GM12864 (cell line): Measurements from ENCODE around the gene UFD1.

Experiments
- DNase-seq: peaks from one replicate; pipeline ENCODE4 v3.0.0-alpha.2; 2011; ENCODE audit warnings: low read depth
- H3K4me3 ChIP-seq: 2 replicates; pipeline ENCODE4 v1.5.1; 2011; ENCODE audit warnings: mild to moderate bottlenecking, low read depth, low read length, control low read depth
- TF ChIP-seq, protein P1 (sequence below): IDR thresholded peaks from 2 replicates; pipeline ENCODE4 v1.5.1; 2011; ENCODE audit warnings: low read depth, mild to moderate bottlenecking, moderate library complexity, low read length, control low read depth, inconsistent platforms; ENCODE audit errors: missing control alignments

UFD1 gene

DNA sequence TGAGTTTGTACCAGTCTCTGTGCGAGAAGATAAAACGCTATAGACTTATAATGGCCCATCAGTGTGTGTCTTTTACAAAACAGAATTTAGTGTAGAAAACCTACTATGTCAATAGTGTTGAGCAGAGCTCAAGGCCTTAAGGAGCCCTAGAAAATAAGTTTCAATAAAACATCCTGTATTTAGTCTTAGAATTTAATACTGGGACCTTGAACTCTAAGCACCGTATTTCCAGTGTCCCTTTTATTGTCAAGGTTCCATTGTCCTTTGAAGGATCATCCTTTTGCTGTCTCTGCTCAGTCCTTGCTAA is 17.3 kb upstream of the UFD1 start:
- TF ChIP-seq, protein P1, sequence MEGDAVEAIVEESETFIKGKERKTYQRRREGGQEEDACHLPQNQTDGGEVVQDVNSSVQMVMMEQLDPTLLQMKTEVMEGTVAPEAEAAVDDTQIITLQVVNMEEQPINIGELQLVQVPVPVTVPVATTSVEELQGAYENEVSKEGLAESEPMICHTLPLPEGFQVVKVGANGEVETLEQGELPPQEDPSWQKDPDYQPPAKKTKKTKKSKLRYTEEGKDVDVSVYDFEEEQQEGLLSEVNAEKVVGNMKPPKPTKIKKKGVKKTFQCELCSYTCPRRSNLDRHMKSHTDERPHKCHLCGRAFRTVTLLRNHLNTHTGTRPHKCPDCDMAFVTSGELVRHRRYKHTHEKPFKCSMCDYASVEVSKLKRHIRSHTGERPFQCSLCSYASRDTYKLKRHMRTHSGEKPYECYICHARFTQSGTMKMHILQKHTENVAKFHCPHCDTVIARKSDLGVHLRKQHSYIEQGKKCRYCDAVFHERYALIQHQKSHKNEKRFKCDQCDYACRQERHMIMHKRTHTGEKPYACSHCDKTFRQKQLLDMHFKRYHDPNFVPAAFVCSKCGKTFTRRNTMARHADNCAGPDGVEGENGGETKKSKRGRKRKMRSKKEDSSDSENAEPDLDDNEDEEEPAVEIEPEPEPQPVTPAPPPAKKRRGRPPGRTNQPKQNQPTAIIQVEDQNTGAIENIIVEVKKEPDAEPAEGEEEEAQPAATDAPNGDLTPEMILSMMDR: no peak

DNA sequence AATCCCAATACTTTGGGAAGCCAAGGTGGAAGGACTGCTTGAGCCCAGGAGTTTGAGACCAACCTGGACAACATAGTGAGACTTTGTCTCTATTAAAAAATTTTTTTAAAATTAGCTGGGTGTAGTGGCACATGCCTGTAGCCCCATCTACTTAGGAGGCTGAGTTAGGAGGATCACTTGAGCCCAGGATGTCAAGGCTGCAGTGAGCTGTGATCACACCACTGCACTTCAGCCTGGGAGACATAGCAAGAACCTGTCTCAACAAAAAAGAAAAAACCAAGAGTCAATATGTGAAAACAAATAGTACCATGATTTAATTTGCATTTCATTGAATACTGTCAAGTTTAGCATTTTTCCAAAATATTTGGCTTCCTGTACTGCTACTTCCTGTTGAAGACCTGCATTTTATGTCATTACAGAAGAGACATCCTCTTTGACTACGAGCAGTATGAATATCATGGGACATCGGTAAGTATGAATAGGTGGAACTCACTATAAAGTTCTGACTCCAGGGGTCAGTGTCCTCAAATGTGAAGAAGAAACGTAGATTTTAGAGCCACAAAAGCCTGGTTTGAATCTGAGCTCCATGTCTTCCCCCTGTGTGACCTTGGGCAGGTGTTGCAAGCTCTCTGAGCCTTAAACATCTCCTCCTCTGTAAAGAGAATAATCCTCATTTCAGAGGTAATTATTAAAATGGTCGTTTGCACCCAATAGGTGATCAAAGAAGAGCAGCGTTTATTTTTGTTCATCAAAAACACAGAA is 16.8 kb upstream of the UFD1 start:
- TF ChIP-seq, protein P1: no peak
- DNase-seq: no peak
- H3K4me3 ChIP-seq: no peak overlapping the region

More for the DNA sequence above, 17.3 kb upstream of the UFD1 start:
- H3K4me3 ChIP-seq: no peak overlapping the region
- no peak for DNase-seq

DNA sequence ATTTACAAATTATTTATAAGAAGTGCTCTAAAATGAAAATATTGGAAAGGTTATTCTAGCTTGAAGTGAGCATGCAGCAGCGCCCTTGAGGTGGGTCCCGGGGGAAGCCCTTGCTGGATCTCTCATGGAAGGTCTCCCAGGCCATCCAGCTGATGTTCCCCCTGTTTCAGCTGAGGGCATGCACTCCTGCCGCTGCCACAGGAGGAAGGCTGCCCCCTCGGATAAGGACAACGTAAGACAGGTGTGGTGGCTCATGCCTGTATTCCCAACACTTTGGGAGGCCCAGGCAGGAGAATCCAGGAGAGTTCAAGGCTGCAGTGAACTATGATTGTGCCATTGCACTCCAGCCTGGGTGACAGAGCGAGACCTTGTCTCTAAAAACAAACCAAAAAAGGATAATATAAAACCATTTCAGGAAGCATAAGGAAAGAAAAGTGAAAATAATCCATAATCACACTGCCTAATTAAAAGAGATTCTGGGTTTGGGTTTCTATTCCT is 15.7 kb upstream of the UFD1 start:
- TF ChIP-seq, protein P1: no peak
- DNase-seq: no peak
- H3K4me3 ChIP-seq: no peak overlapping the region

DNA sequence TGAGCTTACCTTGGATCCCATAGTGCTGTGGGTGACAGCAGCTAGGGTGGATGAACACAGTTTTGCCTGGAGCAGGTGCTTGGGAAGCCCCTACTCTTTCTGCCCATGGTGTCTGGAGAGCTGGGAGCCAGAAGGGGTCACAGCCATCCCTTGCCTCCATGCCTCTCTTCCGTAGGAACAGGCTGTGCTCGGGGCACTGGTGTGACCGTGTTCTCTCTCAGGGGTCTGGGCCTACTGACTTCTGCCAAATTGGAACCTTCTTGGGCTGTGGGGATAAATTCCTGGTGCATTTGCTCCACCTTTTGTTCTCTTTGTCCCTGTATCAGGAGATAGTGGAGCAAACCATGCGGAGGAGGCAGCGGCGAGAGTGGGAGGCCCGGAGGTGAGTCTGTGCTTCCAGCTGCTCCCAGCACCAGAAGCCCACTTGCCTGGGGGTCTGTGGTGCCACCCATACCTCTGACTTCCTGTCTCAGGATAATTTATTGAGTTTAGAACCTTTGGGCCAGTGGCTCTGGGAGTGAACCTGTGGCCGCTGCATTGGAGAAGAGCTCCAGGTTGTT is 15.1 kb upstream of the UFD1 start:
- TF ChIP-seq, protein P1: no peak
- no peak for DNase-seq
- H3K4me3 ChIP-seq: no peak overlapping the region

DNA sequence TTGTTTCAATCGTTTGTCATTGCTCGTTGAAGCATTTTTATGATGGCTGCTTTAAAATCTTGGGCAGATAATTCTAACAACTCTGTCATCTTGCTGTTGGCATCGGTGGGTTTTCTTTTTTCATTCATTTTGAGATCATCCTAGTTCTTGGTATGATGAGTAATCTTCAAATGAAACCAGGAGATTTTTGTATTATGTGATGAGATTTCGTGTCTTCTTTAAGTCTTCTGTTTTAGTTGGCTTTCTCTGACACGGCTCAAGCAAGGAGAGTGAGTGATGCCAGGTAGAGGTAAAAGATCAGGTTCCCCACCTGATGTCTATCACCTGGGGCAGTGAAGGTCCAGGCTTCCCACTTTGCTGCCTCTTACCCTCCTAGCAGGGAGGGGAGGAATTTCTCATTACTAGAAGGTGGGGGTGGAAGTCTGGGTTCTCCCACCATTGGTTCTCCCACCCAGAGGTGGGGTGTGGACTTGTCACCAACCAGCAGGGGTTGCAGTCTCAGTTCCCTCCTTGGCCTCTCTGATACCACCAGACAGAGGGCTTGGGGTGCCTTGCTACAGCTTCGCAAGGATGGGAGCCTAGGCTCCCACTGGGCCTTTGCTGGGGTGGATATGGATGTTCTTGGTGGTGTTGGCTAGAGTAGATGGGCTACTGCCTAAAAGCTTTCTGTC is 13.6 kb upstream of the UFD1 start:
- H3K4me3 ChIP-seq: no peak overlapping the region
- DNase-seq: no peak
- TF ChIP-seq, protein P1: no peak

DNA sequence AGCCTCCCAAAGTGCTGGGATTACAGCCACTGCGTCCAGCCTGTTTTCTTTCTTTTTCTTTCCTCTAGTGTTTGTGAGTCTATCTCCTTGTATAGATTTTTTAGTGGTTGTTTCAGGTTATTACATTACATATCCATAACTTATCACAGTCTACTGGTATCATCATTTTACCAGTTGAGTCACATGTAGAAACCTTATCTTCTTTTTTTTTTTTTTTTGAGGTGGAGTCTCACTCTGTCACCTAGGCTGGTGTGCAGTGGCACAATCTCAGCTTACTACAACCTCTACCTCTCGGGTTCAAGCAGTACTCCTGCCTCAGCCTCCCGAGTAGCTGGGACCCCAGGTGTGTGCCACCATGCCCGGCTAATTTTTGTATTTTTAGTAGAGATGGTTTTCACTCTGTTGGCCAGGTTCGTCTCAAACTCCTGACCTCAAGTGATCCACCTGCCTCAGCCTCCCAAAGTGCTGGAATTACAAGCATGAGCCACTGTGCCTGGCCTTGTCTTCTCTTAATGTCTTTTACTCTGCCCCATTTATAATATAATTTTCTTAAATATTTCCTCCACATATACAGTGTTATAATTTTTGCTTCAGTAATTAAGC is 11.7 kb upstream of the UFD1 start:
- TF ChIP-seq, protein P1: no peak
- H3K4me3 ChIP-seq: no peak overlapping the region
- no peak for DNase-seq
